NCI-H1694 (cell line): Measurements from ENCODE around the gene CD9.
"Not testable (repeated sequence)": the region's sequence is repeated elsewhere in the genome, so short reads cannot be mapped to it uniquely, and the experiment has no call there.

Experiments used
- DNase-seq: peaks from one replicate; lab custom pipeline; 2025; lab: John Stamatoyannopoulos, UW

CD9 gene, protein sequence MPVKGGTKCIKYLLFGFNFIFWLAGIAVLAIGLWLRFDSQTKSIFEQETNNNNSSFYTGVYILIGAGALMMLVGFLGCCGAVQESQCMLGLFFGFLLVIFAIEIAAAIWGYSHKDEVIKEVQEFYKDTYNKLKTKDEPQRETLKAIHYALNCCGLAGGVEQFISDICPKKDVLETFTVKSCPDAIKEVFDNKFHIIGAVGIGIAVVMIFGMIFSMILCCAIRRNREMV

DNA sequence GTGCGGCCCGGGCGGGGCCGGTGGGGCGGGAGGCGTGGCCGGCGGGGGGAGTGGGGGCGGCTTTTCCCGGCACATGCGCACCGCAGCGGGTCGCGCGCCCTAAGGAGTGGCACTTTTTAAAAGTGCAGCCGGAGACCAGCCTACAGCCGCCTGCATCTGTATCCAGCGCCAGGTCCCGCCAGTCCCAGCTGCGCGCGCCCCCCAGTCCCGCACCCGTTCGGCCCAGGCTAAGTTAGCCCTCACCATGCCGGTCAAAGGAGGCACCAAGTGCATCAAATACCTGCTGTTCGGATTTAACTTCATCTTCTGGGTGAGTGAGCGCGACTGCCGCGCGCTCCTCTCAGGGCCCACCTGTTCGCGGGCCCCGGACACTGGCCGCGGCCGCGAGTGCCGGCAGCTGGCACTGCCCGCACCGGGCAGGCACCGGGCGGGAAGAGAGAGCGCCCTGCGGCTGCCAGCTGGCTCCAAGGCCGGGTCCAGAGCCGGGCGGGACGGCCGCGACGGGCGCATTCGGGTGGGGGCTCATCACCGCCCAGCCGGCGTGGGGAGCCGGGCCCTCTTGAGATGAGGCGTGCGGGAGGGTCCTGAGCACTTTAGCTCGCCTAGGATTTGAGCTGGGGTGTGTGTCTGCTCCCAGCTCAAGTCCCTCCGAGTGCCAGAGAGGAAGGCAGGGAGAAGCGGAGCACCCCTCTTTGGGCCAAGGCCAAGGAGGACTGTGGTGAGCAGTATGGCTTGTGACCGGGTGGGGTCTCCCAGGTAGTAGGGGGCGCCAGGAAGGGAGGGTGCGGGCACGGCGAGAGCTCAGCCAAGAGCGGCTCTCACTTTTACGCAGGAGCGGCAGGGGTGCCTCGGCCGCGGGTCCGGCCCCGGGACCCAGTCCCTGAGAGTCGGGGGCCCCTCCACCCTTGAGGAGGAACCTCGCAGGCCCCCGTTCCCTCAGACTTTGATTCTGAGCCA, at the start of gene CD9:
Gene CD9 (plus strand): TSS at position 145 of the 957 bp plus-strand sequence. CDS start 100 bp downstream, at position 245.
- DNase-seq: no peak

DNA sequence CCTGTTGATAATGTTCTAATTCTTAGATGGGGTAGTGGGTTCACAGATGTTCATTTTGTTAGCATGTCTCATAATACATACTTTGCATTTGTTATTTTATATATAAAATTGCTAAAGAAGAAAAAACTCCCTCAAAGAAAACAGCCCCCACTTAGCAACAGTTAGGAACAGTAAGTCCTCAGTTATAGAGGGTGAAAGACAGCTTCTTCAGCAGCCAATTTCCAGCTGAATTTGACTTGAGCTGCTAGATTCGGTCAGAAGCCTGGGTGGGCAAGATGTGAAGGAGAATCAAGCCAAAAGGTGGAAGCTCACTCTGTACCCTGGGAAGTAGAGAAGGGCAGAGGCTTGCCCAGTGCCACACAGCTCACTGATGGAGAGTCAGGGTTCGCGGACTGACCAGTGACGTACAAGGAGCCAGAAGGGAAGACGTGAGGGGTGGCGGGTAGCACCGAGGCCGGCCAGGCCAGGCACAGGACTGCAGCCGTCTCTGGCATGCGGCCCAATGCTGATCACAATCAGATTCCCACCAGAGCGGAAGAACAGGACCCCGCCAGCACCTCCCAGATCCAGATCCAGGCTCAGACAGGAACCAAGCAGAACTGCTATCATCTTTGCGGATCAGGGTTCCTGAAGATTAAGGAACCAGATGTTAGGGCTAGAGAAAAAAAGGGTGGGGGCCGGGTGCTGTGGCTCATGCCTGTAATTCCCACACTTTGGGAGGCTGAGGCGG, 45.3 kb upstream of the CD9 start:
- DNase-seq: no peak

DNA sequence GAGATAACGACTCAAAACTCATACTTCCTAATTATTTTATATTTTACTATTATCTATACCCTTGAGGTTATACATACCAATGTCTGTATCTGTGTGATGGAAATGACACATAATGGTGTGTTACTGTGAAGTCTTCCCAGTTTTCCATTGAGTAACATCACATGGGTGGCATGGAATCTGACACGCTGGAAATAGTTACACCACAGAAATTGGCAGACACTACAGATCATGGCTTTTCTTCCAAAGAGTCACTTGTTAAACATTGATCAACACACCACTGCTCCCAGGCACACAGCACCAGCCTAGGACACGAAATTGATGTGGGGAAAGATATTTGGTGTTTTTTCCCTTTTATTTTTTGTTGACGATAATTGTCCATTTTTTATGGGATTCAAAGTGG, 42.7 kb upstream of the CD9 start:
- DNase-seq: no peak

DNA sequence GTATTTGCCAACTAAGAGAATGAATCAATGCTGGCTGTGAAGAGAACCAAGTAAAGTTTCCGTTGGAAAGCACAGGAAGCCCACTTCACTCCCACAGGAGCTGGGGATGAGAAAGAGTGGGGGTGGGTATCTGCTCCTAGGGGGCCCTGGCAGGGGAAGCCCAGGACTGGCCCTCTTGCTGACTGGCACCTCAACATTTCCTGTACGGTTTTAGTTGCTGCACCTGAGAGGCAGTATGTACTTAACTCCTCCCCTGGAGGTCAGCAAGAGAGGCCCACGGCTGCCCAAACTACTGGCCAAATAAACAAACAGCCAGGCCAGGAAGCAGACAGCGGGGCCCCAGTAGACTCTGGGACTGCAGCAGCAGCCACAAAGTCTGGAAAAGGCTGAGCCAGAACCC, 41.9 kb upstream of the CD9 start:
- DNase-seq: no peak

DNA sequence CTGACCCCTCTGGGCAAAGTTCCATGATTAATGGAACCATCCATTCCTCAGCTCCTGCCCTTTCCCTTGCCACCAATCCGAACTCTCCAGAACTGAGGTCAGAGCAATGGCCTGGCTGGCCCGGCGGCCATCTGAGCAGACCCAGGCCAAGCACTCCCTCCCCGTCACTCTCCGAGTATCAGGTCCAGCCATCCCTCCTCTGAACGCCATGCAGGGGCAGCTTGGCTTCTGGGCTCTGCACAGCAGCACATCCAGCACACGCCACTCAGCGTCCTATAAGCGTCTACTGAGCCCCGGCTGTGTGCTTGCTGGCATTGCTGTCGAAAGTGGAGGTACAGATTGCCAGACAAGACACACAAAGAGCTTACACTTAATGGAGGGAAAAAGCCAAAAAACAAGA, 41.5 kb upstream of the CD9 start:
- no peak for DNase-seq

DNA sequence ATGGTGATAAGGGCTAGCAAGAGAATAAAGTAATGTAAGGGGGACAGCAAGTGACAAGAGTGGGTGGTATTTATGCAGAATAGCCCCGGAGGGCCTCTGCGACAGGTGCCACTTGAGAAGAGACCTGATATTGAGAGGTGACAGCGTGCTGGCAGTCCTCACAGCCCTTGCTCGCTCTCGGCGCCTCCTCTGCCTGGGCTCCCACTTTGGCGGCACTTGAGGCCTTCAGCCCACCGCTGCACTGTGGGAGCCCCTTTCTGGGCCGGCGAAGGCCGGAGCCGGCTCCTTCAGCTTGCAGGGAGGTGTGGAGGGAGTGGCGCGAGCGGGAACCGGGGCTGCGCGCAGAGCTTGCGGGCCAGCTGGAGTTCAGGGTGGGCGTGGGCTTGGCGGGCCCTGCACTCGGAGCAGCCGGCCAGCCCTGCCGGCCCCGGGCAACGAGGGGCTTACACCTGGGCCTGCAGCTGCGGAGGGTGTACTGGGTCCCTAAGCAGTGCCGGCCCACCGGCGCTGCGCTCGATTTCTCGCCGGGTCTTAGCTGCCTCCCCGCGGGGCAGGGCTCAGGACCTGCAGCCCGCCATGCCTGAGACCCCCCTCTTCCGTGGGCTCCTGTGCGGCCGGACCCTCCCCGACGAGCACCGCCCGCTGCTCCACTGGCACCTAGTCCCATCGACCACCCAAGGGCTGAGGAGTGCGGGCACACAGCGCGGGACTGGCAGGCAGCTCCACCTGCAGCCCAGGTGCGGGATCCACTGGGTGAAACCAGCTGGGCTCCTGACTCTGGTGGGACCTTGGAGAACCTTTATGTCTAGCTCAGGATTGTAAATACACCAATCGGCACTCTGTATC, 40.8 kb upstream of the CD9 start:
- DNase-seq: not testable (repeated sequence)

DNA sequence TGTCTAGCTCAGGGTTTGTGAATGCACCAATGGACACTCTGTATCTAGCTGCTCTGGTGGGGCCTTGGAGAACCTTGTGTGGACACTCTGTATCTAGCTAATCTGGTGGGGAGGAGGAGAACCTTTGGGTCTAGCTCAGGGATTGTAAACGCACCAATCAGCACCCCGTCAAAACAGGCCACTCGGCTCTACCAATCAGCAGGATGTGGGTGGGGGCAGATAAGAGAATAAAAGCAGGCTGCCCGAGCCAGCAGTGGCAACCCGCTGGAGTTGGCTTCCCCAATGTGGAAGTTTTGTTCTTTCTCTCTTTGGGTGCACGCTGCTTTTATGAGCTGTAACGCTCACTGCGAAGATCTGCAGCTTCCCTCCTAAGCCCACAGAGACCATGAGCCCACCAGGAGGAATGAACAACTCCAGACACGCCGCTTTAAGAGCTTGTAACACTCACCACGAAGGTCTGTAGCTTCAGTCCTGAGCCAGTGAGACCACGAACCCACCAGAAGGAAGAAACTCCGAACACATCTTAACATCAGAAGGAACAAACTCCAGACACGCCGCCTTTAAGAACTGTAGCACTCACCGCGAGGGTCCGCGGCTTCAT, 40.1 kb upstream of the CD9 start:
- DNase-seq: not testable (repeated sequence)

DNA sequence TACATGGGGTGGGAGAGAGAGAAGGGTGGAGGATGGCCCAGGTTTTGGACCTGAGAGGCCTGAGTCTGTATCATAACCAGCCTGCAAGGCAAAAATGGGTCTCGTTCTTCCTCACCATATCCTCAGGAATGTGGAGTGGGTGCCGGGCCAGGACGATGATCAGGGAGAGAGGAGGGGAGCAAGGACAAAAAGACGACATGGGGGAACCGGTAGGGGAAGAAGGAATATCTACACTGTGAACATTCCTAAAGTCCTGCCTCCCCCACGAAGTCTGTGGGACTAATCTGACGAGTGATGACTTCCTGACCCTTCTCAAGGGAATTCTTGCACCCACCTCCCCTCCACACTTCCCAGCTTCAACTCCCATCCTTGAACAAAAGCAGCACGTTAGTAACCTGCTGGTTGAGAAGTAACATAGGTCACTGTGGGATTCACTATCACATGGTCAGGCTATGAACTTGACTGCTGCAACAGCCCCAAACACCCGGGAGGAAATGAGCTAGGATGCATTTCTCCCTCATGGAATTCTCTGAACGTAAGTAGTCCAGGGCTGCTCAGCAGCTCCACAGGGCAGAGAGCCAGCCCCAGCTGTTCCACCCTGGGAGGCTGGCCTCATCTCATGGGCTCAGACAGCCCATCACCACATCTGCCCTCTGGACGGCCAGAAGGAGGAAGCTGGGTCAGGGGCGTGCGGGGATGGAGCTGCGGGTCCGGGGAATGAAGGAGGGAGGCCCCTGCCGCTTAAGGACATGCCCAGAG, 38.9 kb upstream of the CD9 start:
- peak; percentile 17 for DNase-seq

DNA sequence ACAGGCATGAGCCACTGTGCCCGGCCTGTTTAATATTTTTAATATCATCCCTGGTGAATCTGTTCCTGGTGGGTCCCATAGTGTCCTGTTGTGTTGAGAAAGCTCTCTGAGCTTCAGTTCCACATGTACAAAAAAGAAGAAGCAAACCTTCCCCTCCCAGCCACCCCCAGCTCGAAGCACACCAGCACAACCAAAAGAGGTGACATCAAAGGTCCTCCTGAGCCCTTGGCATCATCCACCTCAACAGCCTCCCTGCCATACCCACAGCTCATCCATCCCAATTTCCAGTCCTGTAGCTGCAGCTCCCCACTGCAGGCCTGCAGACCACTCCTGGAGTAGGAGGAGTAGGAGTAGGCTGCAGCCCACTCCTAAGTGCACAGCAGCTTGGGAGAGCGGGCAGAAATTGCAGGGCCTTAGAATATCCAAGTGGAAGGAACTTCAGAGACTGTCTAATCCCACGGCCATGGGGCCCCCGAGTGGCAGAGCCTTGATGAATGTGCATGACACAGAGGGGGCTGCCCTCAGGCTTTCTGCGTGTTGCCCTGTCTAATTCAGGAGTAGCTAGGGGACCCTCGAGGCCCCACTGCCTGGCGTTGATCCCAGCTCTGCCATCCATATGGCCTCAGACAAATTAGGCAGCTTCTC, 36.7 kb upstream of the CD9 start:
- no peak for DNase-seq

DNA sequence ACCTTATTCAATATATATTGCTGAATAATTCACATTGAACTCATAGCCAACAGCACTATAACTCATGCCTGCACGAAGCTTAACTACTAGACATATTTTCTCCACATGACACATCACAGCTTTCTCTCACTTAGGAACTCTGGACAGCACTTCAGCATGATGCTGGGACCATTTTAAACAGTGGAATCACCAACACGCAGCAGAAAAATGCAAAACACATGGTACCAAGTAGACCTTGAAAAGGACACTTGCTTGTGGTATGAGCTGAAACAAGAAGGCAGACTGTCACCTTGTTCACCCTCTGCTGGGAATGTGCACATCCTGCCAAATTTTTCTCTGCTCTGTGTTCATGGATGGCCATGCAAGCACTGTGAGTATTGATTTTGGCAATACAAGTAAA, 34.8 kb upstream of the CD9 start:
- DNase-seq: no peak

DNA sequence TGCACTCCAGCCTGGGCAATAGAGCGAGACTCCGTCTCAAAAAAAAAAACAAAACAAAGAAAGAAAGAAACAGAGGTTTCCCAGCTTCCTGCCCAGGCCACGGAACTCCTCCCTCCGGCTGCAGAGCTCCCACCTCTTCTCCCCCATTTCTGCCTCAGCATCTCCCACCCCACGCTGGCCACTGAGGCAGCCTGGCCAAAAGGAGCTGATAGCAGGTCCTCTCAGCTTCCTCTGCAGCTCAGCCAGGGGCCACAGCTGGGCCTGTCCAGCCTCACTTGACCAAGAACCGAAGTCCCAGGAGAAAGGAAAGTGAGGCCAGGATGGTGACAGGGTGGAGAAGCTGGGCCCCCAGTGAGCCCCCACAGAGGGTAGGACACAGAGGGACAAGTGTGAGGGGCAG, 33.4 kb upstream of the CD9 start:
- no peak for DNase-seq

DNA sequence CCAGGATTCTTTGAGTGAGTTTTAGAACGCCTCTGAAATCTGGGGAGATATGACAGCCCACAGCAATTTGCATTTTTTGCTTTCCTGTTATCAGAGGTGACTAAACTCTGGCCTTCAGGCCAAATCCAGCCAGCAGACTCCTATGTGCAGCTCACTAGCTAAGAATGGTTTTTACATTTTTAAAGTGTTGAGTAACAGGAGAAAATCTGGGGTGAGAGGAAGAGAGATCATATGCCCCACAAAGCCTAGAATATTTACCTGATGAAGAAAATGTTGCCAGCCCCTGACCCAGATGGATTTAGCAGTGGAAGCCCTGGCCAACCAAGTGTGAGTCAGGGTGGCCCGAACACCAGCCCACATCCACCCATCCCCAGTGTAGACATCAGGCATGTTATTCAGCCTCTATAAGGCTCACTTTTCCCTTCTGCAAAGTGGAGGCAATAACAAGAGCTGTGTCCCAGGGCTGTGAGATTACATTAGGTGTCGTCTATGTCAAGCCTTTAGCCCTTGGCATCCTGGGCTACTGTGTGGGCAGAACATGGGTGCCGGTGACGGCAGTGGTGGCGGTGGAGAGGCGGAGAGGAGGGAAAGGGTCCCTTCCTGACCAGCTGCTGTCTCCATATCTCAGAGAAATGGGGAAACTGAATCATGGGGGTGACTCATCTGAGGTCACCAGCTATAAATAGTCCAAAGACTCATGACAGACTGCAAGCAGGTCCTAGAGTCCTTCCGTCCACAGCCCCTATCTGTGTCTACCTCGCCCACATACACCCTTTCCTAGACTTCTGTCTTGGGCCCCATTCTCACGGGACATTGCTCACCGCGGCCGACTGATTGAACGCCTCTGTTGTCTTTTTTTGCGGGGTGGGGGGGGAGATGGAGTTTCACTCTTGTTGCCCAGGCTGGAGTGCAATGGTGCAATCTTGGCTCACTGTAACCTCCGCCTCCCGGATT, 32.6 kb upstream of the CD9 start:
- DNase-seq: no peak

DNA sequence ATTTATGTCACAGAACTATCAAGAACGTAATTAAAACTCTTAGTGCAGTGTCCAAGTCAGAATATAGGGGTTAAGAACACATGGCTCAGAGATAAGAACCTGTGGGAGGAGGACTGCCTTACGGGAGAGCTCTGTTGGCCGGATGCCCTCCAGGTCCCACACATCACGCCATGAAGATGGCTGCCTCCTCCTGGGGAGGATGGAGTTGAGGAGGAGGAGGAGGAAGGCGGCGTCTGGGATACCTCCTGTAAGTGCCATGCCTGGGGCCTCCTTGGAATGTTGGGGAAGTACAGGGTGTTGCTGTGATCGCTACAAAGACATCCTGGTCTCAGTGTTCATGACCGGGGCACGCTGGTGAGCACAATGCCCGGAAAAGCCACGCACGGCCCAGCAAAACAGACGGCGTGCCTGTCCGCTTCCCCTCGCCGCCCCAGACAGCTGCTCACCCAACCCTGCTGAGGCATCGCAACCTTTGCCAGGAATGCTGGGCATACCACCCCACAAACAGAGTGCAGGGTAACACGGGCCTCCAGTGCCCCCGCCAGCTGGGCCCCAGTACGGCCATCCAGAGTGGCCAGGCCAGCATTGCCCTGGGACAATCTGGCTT, 28.7 kb upstream of the CD9 start:
- no peak for DNase-seq

DNA sequence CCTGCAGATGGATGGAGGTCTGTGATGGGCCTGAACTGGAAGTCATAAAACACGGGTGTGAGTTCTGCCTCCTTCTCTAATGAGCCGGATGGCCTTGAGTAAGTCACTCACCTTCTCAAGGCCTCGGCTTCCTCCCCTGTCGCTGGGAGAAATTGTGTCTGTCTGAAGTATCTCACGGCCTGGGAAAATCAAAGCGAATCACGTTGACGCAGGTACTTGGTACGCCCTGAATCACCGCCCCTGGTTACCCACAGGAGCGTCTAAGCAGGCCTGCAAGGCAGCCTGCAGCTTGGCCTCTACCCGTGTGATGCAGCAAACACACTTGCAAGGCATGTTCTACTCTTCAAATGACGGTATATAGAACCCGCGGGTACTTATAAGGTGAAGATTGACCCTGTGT, 28.1 kb upstream of the CD9 start:
- DNase-seq: no peak

DNA sequence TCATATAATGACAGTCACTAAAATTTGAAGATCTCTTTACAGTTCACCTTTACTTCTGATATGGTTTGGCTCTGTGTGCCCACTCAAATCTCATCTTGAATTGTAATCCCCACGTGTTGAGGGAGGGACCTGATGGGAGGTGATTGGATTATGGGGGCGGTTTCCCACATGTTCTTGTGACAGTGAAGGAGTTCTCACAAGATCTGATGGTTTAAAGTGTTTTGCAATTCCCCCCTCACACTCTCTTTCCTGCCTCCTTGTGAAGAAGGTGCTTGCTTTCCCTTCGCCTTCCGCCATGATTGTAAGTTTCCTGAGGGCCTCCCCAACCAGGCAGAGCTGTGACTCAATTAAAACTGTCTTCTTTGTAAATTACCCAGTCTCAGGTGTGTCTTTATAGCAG, 27.3 kb upstream of the CD9 start:
- no peak for DNase-seq

DNA sequence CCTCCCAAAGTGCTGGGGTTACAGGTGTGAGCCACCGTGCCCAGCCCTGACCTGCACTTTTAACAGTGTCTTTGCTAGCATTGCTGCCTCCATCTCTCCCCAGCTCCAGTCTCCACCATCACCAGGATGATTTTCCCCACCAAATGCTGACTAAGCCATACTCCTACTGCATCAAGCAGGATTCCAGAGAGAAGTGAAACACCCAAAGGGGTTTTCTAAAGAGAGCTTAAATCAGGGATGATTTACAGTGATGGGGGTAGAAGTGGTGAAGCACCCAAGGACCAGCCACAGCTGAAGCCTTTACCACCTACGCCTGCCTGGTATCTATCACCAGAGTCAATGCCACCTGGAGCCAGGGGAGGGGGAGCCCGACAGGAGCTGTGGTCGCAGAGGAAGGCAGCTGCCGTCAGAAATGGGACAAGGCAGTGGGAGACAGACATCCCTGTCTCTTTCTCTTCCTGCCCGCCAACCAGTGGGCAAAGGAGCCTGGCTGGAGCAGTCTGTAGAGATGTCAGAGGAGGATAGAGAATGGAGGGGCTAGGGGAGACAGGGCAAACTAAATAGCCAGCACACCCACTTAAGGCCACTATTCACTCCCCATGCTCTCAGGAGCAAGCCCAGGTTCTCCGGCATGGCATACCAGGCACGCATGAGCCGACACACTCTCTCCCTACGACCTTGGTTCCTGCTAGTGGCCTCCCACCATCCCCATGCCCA, 22.4 kb upstream of the CD9 start:
- no peak for DNase-seq

DNA sequence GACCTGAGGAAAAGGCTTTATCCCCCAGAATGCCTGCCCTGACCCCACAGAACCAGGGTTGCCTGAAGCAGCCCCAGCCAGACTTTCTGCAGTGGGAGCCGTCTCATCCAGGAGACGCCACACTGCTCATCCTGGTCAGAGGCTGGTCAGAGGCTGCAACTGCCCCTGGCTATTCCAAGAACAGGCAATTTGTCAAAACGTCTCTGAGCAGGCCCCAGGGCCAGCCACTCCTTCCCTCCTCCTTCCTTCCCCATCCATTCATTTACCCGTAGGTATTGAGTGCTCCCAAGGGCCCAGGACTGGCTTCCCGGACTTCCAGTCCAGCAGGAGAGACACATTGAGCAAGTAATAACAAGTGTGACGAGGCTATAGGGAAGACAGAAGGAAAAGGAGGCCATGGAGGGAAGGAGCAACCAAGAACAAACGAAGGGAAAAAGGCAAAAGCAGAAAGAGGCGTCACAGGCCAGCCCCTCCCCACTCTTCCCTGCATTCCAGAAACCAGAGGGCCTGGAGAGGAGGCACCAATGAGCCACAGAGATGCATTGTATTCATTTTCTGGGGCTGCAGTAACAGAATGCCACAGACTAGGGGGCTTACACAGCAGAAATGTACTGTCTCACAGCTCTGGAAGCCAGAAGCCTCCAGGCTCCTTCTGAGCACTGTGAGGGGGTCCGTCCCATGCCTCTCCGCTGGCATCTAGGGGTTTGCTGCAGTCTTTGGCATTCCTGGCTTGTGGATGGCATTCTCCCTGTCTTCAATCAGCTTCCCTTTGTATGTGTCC, 21.0 kb upstream of the CD9 start:
- DNase-seq: peak; percentile 33
